GM04504 (cell line): ENCODE data around the gene FBRS.
"Not testable (repeated sequence)": the region's sequence is repeated elsewhere in the genome, so short reads cannot be mapped to it uniquely, and the experiment has no call there.

Source experiments
- DNase-seq: peaks from one replicate; pipeline ENCODE4 v3.0.0-alpha.2; 2012; ENCODE audit warnings: low read depth

FBRS gene

DNA sequence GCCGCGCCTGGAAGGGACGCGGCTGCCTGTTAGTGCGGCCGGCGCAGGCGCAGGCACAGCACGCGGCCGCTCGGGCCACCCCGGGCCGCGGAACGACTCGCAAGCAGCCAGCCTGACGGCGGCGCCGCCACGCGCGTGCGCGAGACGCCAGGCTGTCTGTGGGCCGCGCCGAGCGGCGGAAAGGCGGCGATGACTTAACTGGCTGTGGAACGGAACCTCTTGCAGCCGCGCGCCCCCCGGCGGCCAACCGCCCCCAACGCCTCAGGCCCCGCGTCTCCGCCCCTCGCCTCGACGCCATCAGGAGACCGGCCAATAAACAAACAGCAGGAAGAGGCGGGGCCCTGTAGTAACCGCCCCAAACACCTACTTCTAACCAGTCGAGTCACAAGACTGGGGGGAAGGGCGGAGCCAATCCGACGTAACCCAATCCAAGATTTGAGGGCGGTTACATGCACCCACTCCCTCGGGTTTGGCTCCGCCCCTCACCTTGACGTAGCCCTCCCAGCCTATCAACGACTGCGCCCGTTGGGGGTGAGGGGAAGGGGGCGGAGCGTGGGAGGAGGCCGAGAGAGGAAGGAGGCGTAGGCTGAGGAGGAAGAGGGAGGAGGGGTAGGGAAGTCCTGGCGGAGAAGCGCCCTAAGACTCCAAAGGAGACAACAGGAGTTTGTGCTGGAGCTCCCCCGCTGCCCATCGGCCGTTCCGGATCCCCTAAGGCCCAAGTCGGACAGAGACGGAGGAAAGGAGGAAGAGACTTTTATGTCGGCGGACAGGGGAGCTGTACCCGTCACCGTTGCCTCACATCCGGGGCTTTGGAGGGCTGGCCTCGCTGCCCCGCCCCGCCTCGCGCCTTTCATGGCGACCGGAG lies at the start of gene FBRS:
Gene FBRS (plus strand): TSS at position 566 of the 865 bp plus-strand sequence. CDS start 1,088 bp downstream, outside the sequence.
- DNase-seq = peak; percentile 100

DNA sequence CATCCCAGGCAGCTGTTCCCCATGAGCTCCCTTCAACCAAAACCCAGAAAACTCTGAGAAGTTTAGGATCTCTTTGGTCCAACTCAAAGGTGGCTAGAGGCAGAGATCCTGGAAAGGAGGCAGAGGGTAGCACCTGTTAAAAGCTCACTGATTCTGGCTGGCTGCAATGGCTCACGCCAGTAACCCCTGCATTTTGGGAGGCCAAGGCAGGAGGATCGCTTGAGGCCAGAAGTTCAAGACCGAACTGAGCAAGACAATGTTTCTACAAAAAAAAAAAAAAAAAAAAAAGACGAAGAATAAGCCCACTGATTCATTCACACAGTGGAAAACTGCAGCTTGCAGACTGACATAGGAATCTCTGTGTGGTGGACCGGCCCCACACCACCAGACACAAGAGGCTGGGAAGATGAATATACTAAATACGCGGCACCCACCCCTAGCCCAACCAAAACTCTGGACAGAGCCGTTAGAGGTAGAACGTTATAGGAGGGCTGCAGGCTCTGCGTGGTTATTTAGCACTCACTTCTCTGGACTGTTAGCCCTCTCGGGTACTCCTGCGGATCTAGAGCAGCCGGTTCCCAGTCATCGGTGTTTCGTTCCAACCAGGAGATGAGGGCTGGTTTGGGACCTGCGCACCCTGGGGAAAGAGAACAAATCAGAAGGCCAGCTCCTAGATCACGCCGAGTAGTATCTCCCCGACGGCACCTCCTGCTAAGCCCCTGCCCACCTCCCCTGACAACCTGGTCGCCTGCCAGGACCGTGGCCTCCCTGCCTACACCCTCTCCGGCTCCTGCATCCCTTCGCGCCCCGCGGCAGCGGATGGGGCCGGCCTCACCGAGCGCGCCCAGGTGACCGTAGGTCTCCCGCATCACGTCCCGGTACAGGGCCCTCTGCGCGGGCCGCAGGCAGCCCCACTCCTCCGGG lies 49.0 kb upstream of the FBRS start:
- no peak for DNase-seq

DNA sequence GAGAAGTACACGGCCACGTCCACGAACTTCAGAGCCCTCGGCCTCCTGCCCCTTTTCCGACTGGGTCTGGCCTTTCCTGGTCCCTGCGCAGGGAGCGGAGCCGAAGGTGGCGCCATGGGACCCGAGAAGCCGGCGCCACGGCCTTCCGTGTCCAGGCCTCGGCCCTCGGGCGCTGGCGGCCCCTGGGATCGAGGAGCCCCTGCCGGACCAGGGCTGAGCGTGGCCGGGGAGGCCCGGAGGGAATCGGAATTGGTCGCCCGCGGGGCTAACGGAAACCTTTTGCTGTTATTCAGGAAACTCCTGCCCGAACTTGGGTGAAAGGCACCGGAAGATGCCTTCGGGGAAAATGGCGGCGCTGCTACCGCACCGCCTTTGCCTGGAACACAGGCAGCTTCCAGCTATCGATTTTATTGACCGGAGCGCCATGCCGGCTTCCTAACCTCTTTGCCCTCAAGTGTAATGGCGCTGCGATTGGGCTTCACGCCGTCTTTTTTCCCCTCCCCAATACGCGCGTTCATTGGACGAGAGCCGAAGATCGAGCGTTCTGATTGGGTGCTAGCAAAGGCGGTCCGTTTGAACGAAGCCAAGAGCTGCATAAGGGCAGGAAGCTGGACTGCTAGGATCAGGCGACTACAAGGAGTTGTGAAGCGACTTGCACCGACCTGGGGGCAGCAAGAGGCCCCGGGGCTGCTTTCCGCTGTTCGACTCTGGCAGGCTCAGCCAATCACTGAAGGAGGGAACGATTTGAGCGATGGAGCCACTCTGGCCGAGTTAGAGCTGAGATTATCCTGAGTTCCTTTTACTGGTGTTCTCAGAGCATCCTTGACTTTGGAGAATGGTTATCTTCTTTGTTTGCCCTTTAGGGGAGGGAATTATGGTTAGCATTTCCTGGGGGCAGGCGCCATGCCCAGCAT lies 48.0 kb upstream of the FBRS start, which contains the start of gene ZNF689:
Gene ZNF689 (minus strand): TSS at position 464 of the 914 bp plus-strand sequence. CDS start 348 bp downstream, at position 116.
- DNase-seq = peak; percentile 95

DNA sequence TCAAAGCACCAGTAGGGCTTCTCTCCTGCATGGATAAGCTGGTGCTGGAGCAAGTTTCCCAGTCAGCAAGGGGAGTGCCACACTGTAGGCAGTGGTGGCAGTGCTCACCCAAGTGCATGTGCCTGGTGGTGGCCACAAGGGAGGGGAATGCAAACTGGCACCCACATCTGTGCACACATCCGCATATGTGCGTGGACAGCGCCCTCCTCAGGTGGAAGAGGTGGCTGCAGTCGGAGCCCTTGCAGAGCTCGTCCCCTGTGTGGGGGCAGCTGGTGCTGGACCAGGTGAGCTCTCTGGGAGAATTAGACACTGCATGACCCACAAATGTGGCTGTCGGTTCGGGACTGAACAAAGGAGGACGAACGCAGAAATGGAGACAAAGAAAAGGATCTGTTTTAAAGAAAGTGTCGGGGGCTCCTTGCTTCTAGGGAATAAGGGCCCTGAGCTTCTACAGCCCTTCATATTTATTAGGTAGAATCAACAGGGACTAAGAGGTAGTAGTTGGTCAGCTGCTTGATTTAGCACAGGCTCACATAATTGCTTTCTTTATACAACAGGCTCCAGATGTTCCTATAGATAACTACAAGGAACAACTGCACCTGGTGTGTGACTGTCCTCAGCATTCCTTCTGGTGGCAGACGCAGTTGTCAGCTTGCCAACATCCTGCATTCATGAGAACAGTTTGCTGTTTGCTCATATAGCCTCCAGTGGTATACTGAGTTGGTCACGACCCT lies 42.7 kb upstream of the FBRS start:
- DNase-seq = no peak

DNA sequence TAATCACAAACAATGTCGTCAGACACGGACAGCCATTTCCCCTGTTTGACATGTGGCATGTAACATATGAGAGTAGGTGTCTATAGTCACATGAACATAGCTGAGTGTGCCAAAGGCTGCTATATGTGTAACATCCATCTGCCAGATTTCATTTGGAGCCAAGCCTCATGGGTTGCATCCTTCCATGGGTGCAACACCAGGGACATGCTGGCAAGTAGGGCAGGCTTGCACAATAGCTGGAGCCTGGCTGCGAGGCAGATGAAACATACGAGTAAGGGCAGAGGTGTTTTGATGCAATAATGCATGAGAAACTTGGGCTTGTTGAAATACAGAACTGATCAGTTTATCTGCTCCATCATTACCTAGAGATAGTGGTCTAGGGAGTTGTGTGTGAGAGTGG lies 39.0 kb upstream of the FBRS start:
- no peak for DNase-seq

DNA sequence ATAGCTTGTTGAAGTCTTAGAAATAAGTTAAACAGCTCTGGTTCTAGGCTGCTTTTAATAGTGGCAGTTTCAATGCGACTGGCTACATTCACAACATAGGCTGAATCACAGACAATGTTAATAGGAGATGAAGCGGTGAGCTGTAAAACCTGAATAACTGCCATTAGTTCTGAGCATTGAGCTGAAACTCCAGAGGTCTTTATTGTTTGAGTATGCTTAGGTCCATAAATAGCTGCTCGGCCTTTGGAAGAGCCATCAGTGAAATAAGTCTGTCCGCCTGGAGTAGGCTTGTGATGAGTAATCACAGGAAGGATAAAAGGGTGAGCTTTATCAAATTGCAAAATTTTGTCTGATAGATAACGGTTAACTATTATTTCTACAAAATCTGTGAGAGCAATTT lies 38.6 kb upstream of the FBRS start:
- DNase-seq = no peak

DNA sequence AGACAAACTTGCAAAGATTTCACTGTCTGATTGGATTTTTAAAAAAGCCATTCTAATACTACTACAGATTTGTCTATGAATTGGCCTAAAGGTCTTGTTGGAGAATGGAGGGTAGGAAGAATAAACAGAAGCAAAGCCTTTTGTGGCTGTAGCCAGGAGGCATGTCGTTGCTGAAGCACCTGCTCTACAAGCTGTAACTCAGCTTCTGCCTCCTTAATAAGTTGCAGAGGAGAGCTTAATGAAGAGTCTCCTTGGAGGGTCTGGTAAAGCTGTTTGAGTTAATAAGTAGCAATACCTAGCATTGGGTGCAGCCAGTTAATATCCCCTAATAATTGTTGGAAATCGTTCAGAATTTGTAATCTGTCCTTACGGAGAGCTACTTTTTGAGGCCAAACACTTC lies 38.1 kb upstream of the FBRS start:
- DNase-seq = no peak

DNA sequence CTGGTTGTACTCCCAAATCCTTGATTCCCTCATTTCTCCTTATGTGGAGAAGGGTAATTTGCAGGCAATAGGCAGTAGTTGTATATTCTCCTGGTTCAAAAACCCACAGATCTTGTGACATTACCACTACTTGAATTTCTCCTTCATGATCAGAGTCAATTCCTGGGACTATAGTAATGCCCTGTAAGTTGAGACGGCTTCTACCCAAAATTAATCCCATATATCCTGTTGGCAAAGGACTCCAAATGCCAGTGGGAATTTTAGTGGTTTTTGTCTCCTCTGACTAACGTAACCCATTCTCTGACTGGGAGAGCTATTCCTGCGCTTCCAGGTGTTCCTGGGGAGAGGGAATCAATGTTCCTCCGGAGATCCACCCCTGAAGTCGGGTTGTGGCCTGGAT lies 36.5 kb upstream of the FBRS start:
- no peak for DNase-seq

DNA sequence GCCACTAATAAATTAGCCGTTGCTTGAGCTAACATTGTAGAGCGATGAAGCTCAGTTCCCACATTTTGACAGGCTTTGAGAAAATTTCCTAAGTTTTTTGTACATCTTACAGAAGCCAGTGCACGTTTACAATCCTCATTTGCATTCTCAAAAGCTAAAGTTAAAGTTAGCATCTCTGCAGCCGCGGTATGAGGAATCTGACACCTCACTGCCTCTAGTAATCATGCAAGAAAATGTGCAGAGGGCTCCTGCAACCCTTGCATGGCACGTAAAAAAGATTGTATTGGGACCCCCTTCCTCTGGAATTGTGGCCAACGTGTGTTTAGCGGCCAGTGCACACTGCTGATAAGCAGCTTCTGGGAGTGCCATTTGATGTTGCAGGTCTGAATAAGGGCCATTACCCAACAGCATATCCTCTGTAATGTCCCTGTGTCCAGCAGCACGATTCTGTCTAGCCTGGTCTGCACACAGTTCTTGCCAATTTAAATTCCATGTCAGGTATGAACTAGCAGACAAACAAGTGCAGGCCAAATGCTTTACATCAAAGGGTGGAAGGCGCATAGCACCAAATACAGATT lies 35.7 kb upstream of the FBRS start:
- no peak for DNase-seq

DNA sequence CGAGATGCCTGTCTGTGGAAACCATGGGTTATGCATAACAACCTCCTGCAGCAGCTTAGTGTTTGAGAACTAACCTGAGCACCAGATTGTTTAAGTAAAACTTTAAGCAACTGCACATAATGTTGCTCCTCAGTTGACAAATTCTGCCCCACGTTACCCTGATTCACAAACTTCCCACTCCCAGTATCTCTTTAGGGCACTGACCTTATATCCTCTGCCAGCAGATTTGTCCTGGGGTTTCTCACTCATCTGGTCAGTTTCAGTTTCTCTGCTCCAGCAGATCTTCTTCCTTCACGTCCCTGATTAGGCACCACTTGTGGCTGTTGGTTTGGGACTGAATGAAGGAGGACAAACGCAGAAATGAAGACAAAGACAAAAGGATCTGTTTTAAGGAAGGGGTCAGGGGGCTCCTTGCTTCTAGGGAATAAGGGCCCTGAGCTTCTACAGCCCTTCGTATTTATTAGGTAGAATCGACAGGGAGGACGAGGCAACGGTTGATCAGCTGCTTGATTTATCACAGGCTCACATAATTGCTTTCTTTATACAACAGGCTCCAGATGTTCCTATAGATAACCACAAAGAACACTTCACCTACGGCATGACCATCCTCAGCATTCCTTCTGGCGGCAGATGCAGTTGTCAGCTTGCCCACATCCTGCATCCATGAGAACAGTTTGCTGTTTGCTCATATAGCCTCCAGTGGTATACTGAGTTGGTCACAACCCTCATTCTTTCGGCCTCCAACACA lies 34.5 kb upstream of the FBRS start:
- no peak for DNase-seq

DNA sequence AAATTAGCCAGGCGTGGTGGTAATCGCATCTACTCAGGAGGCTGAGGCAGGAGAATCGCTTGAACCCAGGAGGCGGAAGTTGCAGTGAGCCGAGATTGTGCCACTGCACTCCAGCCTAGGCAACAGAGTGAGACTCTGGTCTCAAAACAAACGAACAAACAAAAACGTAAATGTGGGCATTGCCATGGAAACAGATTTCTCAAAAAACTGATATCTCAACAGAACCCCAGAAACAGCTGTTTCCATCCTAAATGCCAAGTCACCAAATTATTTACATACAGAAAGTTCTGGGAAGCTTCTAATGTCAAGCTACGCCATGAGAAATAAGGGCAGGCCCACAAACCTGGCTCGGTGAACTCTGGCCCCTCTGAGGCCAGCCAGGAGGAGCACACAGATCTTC lies 32.0 kb upstream of the FBRS start:
- DNase-seq = no peak

DNA sequence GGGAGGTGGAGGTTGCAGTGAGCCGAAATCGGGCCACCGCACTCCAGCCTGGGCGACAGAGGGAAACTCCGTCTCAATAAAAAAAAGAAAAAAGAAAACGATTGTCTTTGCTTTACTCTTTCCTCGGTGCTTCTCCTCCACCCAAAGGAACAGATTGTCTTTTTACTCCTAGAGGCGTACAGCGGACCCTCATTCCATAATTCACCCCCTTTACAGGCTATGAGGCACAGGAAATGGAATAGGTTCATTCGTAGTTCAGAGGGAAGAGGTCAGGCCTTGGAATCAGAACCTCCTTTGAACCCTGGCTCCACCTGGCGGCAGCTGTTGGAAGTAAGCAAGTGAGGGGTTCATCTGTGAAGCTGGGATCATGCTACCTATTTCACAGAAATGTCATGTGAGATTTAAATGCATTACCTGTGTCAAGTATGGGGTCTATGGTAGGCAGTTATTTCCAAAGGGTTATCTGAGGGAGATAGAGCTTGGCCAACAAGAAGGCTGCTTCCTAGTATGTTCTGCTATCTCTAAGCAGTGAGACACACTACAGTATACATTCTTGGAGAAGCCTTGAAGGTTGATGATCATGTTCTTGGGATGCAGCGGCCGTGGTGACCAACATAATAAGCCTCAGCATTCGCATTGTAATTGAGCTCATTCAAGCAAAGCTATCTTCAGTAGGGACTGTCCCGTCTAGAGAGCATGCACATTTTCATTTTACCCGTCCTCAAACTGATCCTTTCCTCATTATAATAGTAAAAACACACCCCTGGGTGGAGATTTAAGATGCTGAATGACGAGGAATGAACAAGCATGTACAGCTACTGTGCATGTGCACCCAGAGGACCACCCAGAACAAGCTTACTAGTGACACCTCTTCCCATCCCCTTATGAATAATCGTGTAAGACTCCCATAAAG lies 29.3 kb upstream of the FBRS start:
- DNase-seq = peak; percentile 40

DNA sequence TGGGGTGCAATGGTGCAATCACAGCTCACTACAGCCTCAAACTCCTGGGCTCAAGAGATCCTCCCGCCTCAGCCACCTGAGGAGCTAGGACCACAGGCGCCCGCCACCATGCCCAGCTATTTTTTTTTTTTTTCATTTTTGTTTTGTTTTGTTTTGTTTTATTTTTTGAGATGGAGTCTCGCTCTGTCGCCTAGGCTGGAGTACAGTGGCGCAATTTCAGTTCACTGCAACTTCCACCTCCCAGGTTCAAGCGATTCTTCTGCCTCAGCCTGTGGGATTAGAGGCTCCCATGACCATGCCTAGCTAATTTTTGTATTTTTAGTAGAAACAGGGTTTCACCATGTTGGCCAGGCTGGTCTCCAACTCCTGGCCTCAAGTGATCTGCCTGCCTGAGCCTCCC lies 25.8 kb upstream of the FBRS start:
- not testable (repeated sequence) for DNase-seq

DNA sequence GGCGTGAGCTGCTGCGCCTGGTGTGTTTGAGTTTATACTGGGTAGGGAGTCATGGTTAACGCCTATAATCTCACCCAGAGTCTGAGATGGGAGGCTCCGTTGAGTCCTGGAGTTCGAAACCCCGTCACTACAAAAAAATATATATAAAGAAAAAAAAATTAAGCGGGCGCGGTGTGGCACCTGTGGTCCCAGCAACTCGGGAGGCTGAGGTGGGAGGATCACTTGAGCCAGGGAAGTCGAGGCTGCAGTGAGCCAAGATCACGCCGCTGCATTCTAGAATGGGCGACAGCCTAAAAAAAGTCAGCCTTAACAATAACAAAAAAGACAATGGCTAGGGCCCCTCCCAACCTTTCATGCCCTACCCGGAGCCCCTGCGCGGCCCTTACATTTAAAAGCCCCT lies 24.7 kb upstream of the FBRS start:
- no peak for DNase-seq

DNA sequence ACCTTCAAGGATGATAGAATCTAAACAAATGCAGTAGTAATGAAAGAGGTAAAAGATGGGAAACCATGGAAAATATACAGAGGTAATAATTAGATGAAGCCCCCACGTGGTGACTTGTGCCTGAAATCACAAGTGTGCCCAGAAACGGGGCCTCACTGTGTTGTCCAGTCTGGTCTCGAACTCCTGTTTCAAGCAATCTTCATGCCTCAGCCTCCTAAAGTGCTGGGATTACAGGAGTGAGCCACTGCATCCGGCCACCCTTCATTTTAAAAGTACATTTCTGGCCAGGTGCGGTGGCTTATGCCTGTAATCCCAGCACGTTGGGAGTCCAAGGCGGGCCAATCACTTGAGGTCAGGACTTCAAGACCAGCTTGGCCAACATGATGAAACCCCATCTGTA lies 21.6 kb upstream of the FBRS start:
- no peak for DNase-seq

DNA sequence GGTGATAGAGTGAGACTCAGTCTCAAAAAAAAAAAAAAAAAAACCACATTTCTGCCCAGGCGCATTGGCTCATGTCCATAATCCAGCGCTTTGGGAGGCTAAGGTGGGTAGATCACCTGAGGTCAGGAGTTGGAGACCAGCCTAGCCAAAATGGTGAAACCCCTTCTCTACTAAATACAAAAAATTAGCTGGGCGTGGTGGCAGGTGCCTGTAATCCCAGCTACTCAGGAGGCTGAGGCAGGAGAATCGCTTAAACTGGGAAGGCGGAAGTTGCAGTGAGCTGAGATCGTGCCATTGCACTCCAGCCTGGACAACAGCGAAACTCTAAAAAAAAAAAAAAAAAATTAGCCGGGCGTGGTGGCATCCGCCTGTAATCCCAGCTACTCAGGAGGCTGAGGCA lies 21.1 kb upstream of the FBRS start:
- not testable (repeated sequence) for DNase-seq

DNA sequence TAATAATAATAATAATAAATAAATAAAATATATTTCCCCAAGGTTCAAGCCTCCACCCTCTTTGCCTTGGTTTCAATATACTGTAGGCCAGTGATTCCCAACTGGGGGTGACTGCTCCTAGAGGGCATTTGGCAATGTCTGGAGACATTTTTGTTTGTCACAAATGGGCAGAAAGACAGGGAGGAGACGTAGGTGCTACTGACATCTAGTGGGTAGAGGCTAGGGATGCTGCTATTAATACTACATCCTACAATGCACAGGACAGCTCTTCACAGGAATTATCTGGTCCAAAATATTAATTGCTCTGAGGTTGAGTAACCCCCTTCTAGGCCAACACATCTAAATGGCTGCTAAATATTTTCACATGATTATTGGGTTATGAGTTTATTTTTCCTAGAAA lies 20.3 kb upstream of the FBRS start:
- DNase-seq = no peak

DNA sequence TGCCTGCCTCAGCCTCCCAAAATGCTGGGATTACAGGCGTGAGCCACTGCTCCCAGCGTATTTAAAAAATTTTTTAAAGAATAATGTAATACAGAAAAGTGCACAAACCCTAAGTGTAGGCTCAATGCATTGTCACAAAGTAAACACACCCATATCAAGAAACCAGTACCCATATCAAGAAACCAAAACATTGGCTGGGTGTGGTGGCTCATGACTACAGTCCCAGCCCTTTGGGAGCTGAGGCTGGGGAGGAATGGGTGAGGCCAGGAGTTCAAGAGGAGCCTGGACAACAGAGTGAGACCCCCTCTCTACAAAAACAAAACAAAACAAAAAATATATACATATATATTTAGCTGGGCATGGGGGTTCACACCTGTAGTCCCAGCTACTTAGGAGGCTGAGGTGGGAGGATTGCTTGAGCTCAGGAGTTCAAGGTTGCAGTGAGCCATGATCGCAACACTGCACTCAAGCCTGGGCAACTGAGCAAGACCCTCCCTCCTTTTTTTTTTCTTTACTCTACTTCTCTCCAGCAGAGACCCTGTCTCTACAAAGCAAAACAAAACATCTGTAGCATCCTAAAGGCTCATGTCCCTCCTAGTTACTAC lies 16.8 kb upstream of the FBRS start:
- no peak for DNase-seq
